Astrocyte (in vitro differentiated cells and primary cell): Measurements from ENCODE around the gene GLS. TPM values are rescaled to one million over a fixed set of nuclear protein-coding genes. Genes with fewer than 3 reads are reported as not detected.

Experiments used
- DNase-seq: peaks from one replicate; pipeline ENCODE4 v3.0.0-alpha.2; 2010; ENCODE audit warnings: low read depth
- FAIRE-seq: peaks from 2 replicates; lab custom pipeline; 2011; peaks lifted over from hg19 to GRCh38; lab: Jason Lieb, UNC
- H2AFZ ChIP-seq: 2 replicates; pipeline ENCODE4 v1.6.0; 2012; ENCODE audit warnings: low read depth, low read length, inconsistent platforms
- H3K27ac ChIP-seq: 2 replicates; pipeline ENCODE4 v1.5.1; 2011; ENCODE audit warnings: low read depth, low read length, inconsistent platforms
- H3K27me3 ChIP-seq: 2 replicates; pipeline ENCODE4 v1.6.0; 2011; ENCODE audit warnings: low read length, inconsistent platforms; ENCODE audit not compliant: insufficient read depth
- H3K36me3 ChIP-seq: 2 replicates; pipeline ENCODE4 v1.5.1; 2011; ENCODE audit warnings: low read length, inconsistent platforms; ENCODE audit not compliant: insufficient read depth
- H3K4me1 ChIP-seq: 2 replicates; pipeline ENCODE4 v1.5.1; 2011; ENCODE audit warnings: low read length, inconsistent platforms; ENCODE audit not compliant: insufficient read depth
- H3K4me2 ChIP-seq: 2 replicates; pipeline ENCODE4 v1.6.0; 2012; ENCODE audit warnings: low read length, inconsistent platforms
- H3K4me3 ChIP-seq: 2 replicates; pipeline ENCODE4 v1.5.1; 2011; ENCODE audit warnings: low read depth, mild to moderate bottlenecking, low read length, inconsistent platforms; ENCODE audit not compliant: insufficient read depth
- H3K79me2 ChIP-seq: 2 replicates; pipeline ENCODE4 v1.6.0; 2012; ENCODE audit warnings: mild to moderate bottlenecking, low read length, inconsistent platforms; ENCODE audit not compliant: insufficient read depth
- H3K9ac ChIP-seq: 2 replicates; pipeline ENCODE4 v1.6.0; 2012; ENCODE audit warnings: mild to moderate bottlenecking, low read length, inconsistent platforms
- H3K9me3 ChIP-seq: 2 replicates; pipeline ENCODE4 v1.5.1; 2012; ENCODE audit warnings: low read depth, mild to moderate bottlenecking, low read length, inconsistent platforms; ENCODE audit not compliant: insufficient read depth
- H4K20me1 ChIP-seq: 2 replicates; pipeline ENCODE4 v1.6.0; 2012; ENCODE audit warnings: low read length, inconsistent platforms; ENCODE audit not compliant: insufficient read depth
- H3K27ac Mint-ChIP-seq: one replicate; pipeline ENCODE4 v1.8.0; 2021; ENCODE audit warnings: mild to moderate bottlenecking, mixed read lengths; ENCODE audit not compliant: unreplicated experiment
- H3K27me3 Mint-ChIP-seq: one replicate; pipeline ENCODE4 v1.8.0; 2021; ENCODE audit warnings: low read depth, mixed read lengths; ENCODE audit not compliant: unreplicated experiment
- H3K36me3 Mint-ChIP-seq: one replicate; pipeline ENCODE4 v1.8.0; 2021; ENCODE audit warnings: low read depth, mixed read lengths; ENCODE audit not compliant: unreplicated experiment
- H3K4me1 Mint-ChIP-seq: one replicate; pipeline ENCODE4 v1.8.0; 2021; ENCODE audit warnings: low read depth, mixed read lengths; ENCODE audit not compliant: unreplicated experiment
- H3K4me3 Mint-ChIP-seq: one replicate; pipeline ENCODE4 v1.8.0; 2021; ENCODE audit warnings: mild to moderate bottlenecking, moderate library complexity, mixed read lengths; ENCODE audit not compliant: unreplicated experiment
- H3K9me3 Mint-ChIP-seq: one replicate; pipeline ENCODE4 v1.8.0; 2021; ENCODE audit warnings: mild to moderate bottlenecking, mixed read lengths; ENCODE audit not compliant: unreplicated experiment
- EZH2 ChIP-seq: IDR thresholded peaks from 2 replicates; pipeline ENCODE4 v1.6.1; 2012; ENCODE audit warnings: mild to moderate bottlenecking, low read length, inconsistent platforms; ENCODE audit not compliant: insufficient read depth
- total RNA-seq: library from RNA; stranded (reverse); gene quantifications from 2 replicates; pipeline ENCODE4 v1.2.1, GENCODE V29; 2021
- TF ChIP-seq, protein P1 (sequence below): IDR thresholded peaks from 2 replicates; pipeline ENCODE4 v1.5.1; 2011; ENCODE audit warnings: low read depth, mild to moderate bottlenecking, inconsistent platforms, low read length, moderate library complexity; ENCODE audit not compliant: insufficient read depth

The GLS gene
- total RNA-seq, 1 donor from 2014 or later = 189 TPM

DNA sequence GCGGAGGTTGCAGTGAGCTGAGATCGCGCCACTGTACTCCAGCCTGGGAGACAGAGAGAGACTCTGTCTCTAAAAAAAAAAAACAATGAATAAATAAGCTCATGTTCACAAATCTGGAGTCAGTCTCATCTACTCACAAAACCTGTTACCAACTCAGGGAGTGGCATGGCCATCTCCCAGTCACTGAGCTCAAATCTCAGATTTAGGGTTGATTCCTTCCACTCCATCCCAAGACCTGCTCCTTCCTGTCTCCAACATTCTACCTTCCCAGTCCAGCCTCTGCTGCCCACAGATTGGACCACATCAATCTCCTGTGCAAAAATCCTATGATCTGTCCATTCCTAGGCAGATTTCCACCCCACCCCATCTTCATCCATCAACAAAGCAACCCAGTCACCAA is 131.7 kb downstream of the GLS start:
- H2AFZ ChIP-seq = no peak overlapping the region
- H3K4me1 Mint-ChIP-seq = peaks cover 16% of the 10 kb centered on the region
- peak overlapping the region; percentile 97 for H3K4me2 ChIP-seq
- no peaks in the 10 kb centered on the region for H3K27me3 Mint-ChIP-seq
- H3K9me3 ChIP-seq = no peaks in the 10 kb centered on the region
- DNase-seq = no peak
- no peaks in the 10 kb centered on the region for H3K27me3 ChIP-seq
- H3K27ac Mint-ChIP-seq = no peak overlapping the region
- H3K36me3 Mint-ChIP-seq = peaks cover 21% of the 10 kb centered on the region
- peaks cover 1% of the 10 kb centered on the region for H3K9me3 Mint-ChIP-seq
- H3K36me3 ChIP-seq = peaks cover 3% of the 10 kb centered on the region
- peaks cover 14% of the 10 kb centered on the region for H3K4me1 ChIP-seq
- H3K9ac ChIP-seq = peak overlapping the region; percentile 91
- H3K27ac ChIP-seq = no peak overlapping the region
- H4K20me1 ChIP-seq = peaks cover 22% of the 10 kb centered on the region
- no peak overlapping the region for H3K4me3 Mint-ChIP-seq
- TF ChIP-seq EZH2 = no peak
- TF ChIP-seq, protein P1, sequence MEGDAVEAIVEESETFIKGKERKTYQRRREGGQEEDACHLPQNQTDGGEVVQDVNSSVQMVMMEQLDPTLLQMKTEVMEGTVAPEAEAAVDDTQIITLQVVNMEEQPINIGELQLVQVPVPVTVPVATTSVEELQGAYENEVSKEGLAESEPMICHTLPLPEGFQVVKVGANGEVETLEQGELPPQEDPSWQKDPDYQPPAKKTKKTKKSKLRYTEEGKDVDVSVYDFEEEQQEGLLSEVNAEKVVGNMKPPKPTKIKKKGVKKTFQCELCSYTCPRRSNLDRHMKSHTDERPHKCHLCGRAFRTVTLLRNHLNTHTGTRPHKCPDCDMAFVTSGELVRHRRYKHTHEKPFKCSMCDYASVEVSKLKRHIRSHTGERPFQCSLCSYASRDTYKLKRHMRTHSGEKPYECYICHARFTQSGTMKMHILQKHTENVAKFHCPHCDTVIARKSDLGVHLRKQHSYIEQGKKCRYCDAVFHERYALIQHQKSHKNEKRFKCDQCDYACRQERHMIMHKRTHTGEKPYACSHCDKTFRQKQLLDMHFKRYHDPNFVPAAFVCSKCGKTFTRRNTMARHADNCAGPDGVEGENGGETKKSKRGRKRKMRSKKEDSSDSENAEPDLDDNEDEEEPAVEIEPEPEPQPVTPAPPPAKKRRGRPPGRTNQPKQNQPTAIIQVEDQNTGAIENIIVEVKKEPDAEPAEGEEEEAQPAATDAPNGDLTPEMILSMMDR = no peak
- H3K4me3 ChIP-seq = peak overlapping the region; percentile 100
- H3K79me2 ChIP-seq = peaks cover 33% of the 10 kb centered on the region
- FAIRE-seq = no peak

DNA sequence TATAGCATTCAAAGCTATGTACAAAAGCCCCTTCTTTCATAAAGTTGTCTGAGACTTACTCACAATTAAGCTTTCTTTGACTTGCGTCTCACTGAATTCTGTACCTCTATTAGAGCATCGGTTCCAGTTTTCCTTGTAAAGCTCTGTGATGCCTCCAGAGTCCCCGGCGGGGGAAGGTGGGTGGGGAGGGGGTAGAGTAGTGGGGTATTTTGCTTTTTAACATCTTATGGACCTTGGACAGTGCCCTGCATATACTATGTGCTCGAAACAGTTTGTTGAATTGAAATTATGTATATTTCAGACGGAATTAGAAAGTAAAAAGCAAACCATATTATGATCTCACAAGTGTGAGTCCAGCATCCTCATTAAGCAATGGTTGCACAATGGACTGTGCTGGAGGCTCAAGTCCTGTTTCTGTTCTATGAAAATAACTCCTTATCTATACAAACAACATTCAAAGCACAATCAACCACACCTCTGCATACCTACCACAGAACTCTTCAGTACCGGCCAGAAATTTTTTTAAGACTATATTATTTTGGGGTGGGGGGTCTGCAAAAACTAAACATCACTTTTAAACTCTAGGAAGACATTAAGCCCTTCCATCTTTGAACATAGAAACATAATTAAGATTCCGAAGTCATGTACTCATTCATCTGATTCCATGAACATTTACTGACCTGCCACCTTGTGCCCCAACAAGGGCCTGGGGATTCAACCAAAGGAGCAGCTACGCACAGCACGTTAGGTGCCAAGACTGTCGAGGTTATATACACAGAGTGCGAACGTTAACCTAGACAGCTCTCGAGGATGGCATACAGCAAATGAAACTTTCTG is 132.4 kb downstream of the GLS start:
- no peak for TF ChIP-seq EZH2
- TF ChIP-seq, protein P1 = no peak
- H3K27ac Mint-ChIP-seq = no peak overlapping the region
- Histone ChIP-seq H4K20me1 (peaks cover 22% of the 10 kb centered on the region), H3K4me1 (peaks cover 14% of the 10 kb centered on the region), H3K36me3 (peaks cover 3% of the 10 kb centered on the region), H3K79me2 (peaks cover 33% of the 10 kb centered on the region), H3K27ac (peak overlapping the region; percentile 68), H3K9me3 (no peaks in the 10 kb centered on the region), H3K4me2 (peak overlapping the region; percentile 97), H2AFZ (peak overlapping the region; percentile 77), H3K27me3 (no peaks in the 10 kb centered on the region), H3K9ac (peak overlapping the region; percentile 91), H3K4me3 (peak overlapping the region; percentile 100)
- FAIRE-seq (no peak), DNase-seq (peak; percentile 20)
- H3K4me1 Mint-ChIP-seq = peaks cover 14% of the 10 kb centered on the region
- no peaks in the 10 kb centered on the region for H3K27me3 Mint-ChIP-seq
- H3K4me3 Mint-ChIP-seq = no peak overlapping the region
- H3K9me3 Mint-ChIP-seq = peaks cover 1% of the 10 kb centered on the region
- H3K36me3 Mint-ChIP-seq = peaks cover 18% of the 10 kb centered on the region

DNA sequence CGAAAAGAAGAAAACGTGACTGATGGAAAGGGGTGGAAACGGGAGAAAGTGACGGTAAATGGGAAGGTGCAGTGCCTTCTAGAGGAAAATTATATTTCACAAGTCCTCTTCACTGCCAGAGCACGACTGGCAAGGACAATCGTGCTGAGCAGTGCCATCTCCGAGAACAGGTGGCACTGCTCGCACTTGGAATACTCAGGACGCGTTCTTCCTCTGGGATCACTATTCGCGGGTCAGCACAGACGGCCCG is 133.0 kb downstream of the GLS start:
- Histone ChIP-seq H3K27ac (peak overlapping the region; percentile 68), H3K4me2 (peak overlapping the region; percentile 97), H3K4me1 (peaks cover 14% of the 10 kb centered on the region), H3K79me2 (peaks cover 33% of the 10 kb centered on the region), H3K36me3 (peaks cover 3% of the 10 kb centered on the region), H3K27me3 (no peaks in the 10 kb centered on the region), H3K9me3 (no peaks in the 10 kb centered on the region), H4K20me1 (peaks cover 22% of the 10 kb centered on the region), H3K9ac (peak overlapping the region; percentile 91), H2AFZ (peak overlapping the region; percentile 77), H3K4me3 (peak overlapping the region; percentile 100)
- peaks cover 14% of the 10 kb centered on the region for H3K36me3 Mint-ChIP-seq
- no peak for FAIRE-seq
- H3K4me3 Mint-ChIP-seq = no peak overlapping the region
- DNase-seq = no peak
- H3K27me3 Mint-ChIP-seq = no peaks in the 10 kb centered on the region
- no peak overlapping the region for H3K27ac Mint-ChIP-seq
- H3K9me3 Mint-ChIP-seq = peaks cover 1% of the 10 kb centered on the region
- peaks cover 13% of the 10 kb centered on the region for H3K4me1 Mint-ChIP-seq
- TF ChIP-seq, protein P1 = no peak
- no peak for TF ChIP-seq EZH2
